GM08714 (cell line): ENCODE data around the gene SLC51A.
A peak's percentile ranks its signal among the peaks of the same experiment; 100 is the strongest.

Experiments
- H3K4me3 ChIP-seq: fragments of 200-500 bp; sonication (Bioruptor generic); 2 replicates; pipeline ENCODE4 v1.5.1; 2014; ENCODE audit warnings: mild to moderate bottlenecking, low read length, inconsistent platforms
- ZNF274 ChIP-seq: IDR thresholded peaks from 2 replicates; pipeline ENCODE4 v1.6.1; 2012; ENCODE audit warnings: mild to moderate bottlenecking, low read depth, low read length

The SLC51A gene

DNA sequence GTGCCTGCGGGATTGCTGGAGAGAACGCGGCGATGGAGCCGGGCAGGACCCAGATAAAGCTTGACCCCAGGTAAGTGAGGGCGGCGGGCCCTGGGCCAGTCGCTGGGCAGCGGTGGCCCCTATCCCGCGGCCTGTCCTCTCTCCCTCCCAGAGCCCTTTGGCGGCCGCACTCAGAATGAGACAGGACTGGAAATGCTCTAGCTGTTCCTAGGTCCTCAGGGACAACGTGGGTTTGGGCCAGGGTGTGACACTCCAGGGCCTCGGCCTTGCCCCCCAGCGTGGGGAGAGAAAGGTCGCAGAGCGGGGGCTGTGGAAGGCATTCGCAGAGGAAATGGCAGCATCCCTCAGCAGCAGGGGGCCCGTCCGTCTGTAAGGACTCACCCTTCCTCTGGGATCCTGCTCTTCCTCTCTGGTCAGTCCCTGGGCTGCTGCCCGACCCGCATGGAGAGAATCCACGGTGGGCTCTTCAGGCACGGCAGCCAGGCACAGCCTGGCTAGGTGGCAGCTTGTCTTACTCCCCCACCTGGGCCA, 412 bp downstream of the SLC51A start:
- no peak for TF ChIP-seq ZNF274
- H3K4me3 ChIP-seq, result no peak overlapping the region

DNA sequence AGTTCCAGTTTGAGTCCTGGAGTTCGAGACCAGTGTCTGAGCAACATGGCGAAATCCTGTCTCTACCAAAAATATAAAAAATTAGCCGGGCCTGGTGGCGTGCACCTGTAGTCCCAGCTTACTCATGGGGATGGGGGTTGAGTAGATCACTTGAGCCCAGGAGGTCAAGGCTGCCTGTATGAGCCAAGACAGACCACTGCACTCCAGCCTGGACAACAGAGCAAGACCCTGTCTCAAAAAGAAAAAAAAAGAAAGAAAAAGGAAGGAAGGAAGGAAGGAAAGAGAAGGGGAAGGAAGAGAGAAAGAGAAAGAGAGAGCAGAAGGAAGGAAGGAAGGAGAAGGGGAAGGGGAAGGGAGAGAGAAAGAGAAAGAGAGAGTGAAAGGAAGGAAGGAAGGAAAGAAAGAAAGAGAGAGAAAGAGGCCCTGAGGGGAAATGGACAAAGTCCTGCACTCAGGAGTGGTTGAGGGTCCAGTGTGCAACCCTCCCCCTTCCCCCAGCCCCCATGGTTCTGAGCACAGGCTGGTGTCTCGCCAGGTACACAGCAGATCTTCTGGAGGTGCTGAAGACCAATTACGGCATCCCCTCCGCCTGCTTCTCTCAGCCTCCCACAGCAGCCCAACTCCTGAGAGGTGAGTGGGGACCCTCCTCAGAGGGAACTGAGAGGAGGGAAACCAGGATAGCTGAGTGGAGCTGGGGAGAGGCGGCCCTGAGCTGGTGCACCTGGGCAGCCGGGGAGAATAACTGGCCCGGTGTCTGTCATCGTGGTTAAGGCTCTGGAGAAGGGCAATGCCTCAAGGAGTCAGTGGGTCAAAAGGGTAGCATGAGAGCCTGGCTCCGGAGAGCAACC, 1.2 kb downstream of the SLC51A start:
- no peak overlapping the region for H3K4me3 ChIP-seq
- TF ChIP-seq ZNF274, result no peak

GRCh38 chr3:196218155-196218712, 1.9 kb downstream of the SLC51A start:
- no peak for TF ChIP-seq ZNF274
- no peak overlapping the region for H3K4me3 ChIP-seq

DNA sequence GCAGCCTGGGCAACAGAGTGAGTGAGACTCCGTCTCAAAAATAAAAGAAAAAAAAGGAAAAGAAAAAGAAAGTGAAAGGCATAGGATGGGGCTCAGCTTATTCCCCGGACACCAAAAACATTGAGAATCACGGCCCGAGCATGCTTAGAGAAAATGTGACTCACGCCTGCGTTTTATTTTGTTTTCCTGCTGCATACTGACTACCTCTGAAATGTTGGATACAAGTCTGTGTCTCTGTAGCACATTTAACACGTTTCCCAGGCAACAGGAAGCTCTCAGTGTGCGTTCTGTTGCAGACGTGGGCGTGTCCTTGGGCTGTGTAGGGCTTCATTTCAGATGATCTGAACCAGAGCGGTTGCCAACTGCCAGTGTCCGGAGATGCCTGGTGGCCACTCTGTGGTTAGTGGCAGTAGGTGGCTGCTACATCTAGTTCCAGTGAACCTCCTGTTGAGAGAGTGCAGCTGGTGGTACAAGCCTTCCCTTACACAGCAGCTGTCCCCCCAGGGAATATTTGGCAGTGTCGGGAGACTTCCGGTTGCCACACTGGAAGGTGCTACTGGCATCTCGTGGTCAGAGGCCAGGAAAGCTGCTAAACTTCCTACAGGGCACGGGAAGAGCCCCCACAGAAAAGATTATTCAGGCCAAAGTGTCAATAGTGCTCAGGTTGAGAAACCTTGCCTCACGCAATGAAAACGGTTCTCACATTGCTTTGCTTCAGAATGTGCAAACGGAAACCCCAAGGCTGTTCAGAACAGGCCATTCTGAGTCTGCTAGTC, 3.0 kb downstream of the SLC51A start:
- peak overlapping the region; percentile 48; the same call in 1 of the 2 replicates for H3K4me3 ChIP-seq
- TF ChIP-seq ZNF274, result no peak

- no peak for TF ChIP-seq ZNF274
- no peak overlapping the region for H3K4me3 ChIP-seq
Measured at GRCh38 chr3:196219970-196220311, 3.6 kb downstream of the SLC51A start.

GRCh38 chr3:196220587-196220986, 4.3 kb downstream of the SLC51A start:
- no peak for TF ChIP-seq ZNF274
- H3K4me3 ChIP-seq, result no peak overlapping the region

- no peak overlapping the region for H3K4me3 ChIP-seq
Measured at GRCh38 chr3:196220991-196221390, 4.7 kb downstream of the SLC51A start.

DNA sequence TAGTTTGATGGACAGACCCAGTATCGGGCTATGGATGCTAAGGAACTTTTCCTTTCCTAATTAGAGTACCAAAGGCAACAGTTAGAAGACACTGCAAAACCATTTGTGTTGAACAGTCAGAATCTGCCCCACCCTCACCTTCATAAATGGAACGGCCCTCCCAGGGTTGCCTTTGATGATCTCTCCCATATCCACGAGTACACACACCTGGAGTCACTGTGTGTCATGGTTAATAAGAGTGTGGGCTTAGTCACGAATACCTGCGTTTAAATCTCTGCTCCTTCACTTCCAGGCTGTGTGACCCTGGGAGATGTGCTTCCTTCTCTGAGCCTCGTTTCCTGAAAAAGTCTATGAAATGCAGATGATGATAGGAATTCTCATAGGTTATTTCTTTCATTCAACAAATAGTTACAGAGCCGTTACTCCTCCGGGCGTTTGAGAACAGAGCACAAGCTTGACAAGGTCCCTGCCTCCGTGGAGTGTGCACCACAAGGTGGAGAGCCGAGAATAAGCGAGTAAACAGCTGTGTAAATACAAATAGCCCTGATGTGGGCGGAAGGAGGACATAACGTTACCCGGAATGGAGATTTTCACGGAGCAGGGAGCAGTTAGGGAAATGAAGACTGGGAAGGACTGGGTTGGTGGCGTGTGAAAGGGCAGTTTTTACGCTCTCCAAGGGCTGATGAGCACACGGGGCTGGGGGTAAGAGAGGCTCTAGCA, 6.7 kb downstream of the SLC51A start:
- TF ChIP-seq ZNF274, result no peak
- H3K4me3 ChIP-seq, result no peak overlapping the region

More at GRCh38 chr3:196220991-196221390, 4.7 kb downstream of the SLC51A start:
- no peak for TF ChIP-seq ZNF274

DNA sequence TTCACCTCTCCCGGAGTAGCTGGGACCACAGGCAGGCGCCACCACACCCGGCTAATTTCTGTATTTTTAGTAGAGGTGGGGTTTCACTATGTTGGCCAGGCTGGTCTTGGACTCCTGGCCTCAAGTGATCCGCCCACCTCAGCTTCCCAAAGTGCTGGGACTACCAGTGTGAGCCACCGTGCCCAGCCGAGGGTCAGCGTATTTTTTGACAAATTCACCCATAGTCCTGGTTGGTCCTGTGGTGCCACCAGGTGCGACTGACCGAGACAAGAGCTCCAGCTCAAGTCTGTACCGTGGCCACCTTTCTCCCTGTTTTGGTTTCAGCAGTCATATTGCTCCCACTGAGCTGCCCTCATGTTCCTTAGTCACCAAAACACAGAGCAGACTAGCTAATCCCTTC, 8.8 kb downstream of the SLC51A start:
- H3K4me3 ChIP-seq, result no peak overlapping the region
- TF ChIP-seq ZNF274, result no peak

DNA sequence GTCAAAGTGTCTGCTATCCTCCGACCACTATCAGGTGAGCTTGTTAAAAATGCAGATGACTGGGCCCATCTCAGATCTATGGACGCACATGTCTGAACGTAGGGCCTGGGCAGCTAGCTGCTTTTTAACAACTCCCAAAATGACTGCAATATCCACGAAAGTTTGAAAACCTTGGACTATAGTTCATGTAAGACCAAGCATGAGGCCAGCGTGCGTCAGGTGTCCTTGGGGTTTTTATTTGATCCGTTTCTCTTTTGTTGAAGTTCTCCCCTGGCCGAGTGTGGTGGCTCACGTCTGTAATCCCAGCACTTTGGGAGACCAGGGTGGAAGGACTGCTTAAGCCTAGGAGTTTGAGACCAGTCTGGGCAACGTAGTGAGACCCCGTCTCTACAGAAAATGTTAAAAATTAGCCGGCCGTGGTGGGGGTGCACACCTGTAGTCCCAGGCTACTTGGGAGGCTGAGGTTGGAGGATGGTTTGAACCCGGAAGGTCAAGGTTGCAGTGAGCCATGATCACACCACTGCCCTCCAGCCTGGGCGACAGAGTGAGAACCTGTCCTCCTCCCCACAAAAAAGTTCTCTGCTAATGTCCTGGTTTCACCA, 9.5 kb downstream of the SLC51A start:
- no peak overlapping the region for H3K4me3 ChIP-seq
- TF ChIP-seq ZNF274, result no peak

- no peak for TF ChIP-seq ZNF274
- no peak overlapping the region for H3K4me3 ChIP-seq
Measured at GRCh38 chr3:196227121-196227561, 10.8 kb downstream of the SLC51A start.

GRCh38 chr3:196227629-196228493, 11.5 kb downstream of the SLC51A start:
- H3K4me3 ChIP-seq, result no peak overlapping the region
- no peak for TF ChIP-seq ZNF274

- no peak for TF ChIP-seq ZNF274
- no peak overlapping the region for H3K4me3 ChIP-seq
Measured at GRCh38 chr3:196232154-196232881, 16.0 kb downstream of the SLC51A start.
